HG02970 (cell line): Measurements from ENCODE around the gene TCFL5.

Experiments
- ATAC-seq: cut with Tn5 transposase; IDR thresholded peaks from one replicate; pipeline ENCODE4 v1.9.1; 2021; ENCODE audit warnings: mild to moderate bottlenecking, moderate library complexity, moderate number of reproducible peaks; ENCODE audit not compliant: unreplicated experiment, low FRiP score

TCFL5 gene

GRCh38 chr20:62815066-62815991 lies 46.3 kb downstream of the TCFL5 start:
- ATAC-seq: no peak

- no peak for ATAC-seq
Measured at GRCh38 chr20:62814709-62815065, 46.9 kb downstream of the TCFL5 start.

- ATAC-seq: no peak
Measured at GRCh38 chr20:62814060-62814708, 47.4 kb downstream of the TCFL5 start.

GRCh38 chr20:62813588-62813987 lies 48.0 kb downstream of the TCFL5 start:
- no peak for ATAC-seq

GRCh38 chr20:62812907-62813200 lies 48.8 kb downstream of the TCFL5 start:
- no peak for ATAC-seq

GRCh38 chr20:62812181-62812906 lies 49.3 kb downstream of the TCFL5 start:
- no peak for ATAC-seq

- no peak for ATAC-seq
Measured at GRCh38 chr20:62811720-62812119, 49.9 kb downstream of the TCFL5 start.

GRCh38 chr20:62811320-62811719 lies 50.3 kb downstream of the TCFL5 start:
- ATAC-seq: no peak

GRCh38 chr20:62809530-62810428 lies 51.8 kb downstream of the TCFL5 start:
- no peak for ATAC-seq

GRCh38 chr20:62808211-62808865 lies 53.3 kb downstream of the TCFL5 start:
- ATAC-seq: no peak

- ATAC-seq: no peak
Measured at GRCh38 chr20:62807444-62808210, 54.0 kb downstream of the TCFL5 start.

- ATAC-seq: no peak
Measured at GRCh38 chr20:62806383-62807050, 55.1 kb downstream of the TCFL5 start.

- no peak for ATAC-seq
Measured at GRCh38 chr20:62805711-62806382, 55.8 kb downstream of the TCFL5 start.

GRCh38 chr20:62805155-62805710 lies 56.4 kb downstream of the TCFL5 start:
- ATAC-seq: no peak

GRCh38 chr20:62804627-62805154 lies 56.9 kb downstream of the TCFL5 start, which contains the start of gene OGFR:
OGFR (plus strand) TSS chr20:62804835; CDS start chr20:62804860, 25 bp downstream.
- ATAC-seq: no peak

GRCh38 chr20:62804021-62804626 lies 57.5 kb downstream of the TCFL5 start:
- ATAC-seq: no peak
